Adipocyte (in vitro differentiated cells): Measurements from ENCODE around the gene CASQ2.

Experiments used
- DNase-seq: peaks from one replicate; pipeline ENCODE4 v3.0.0-alpha.2; 2015; ENCODE audit warnings: low read depth
- H3K27me3 ChIP-seq: replicated peaks from 2 replicates; pipeline ENCODE4 v1.7.0; 2013; ENCODE audit warnings: mild to moderate bottlenecking, low read length, moderate library complexity; ENCODE audit not compliant: control insufficient read depth, insufficient read depth
- H3K36me3 ChIP-seq: 2 replicates; pipeline ENCODE4 v1.7.0; 2013; ENCODE audit warnings: low read length, mild to moderate bottlenecking, moderate library complexity; ENCODE audit not compliant: control insufficient read depth, insufficient read depth, severe bottlenecking
- H3K4me1 ChIP-seq: 2 replicates; pipeline ENCODE4 v1.7.0; 2013; ENCODE audit warnings: mild to moderate bottlenecking, low read length, moderate library complexity; ENCODE audit not compliant: control insufficient read depth, insufficient read depth
- H3K4me3 ChIP-seq: 2 replicates; pipeline ENCODE4 v1.7.0; 2013; ENCODE audit warnings: mild to moderate bottlenecking, low read length, moderate library complexity
- H3K9ac ChIP-seq: 2 replicates; pipeline ENCODE4 v1.7.0; 2013; ENCODE audit warnings: mild to moderate bottlenecking, low read length, moderate library complexity
- H3K9me3 ChIP-seq: 2 replicates; pipeline ENCODE4 v1.7.0; 2013; ENCODE audit warnings: mild to moderate bottlenecking, low read length, moderate library complexity; ENCODE audit not compliant: control insufficient read depth

Gene CASQ2

GRCh38 chr1:115658646-115659045 lies 109.9 kb downstream of the CASQ2 start:
- H3K4me3 ChIP-seq, result no peak overlapping the region
- H3K27me3 ChIP-seq, result no peaks in the 10 kb centered on the region
- H3K9me3 ChIP-seq, result no peaks in the 10 kb centered on the region
- peaks cover 42% of the 10 kb centered on the region for H3K36me3 ChIP-seq
- H3K4me1 ChIP-seq, result peaks cover 12% of the 10 kb centered on the region
- H3K9ac ChIP-seq, result no peak overlapping the region
- DNase-seq, result no peak

DNA sequence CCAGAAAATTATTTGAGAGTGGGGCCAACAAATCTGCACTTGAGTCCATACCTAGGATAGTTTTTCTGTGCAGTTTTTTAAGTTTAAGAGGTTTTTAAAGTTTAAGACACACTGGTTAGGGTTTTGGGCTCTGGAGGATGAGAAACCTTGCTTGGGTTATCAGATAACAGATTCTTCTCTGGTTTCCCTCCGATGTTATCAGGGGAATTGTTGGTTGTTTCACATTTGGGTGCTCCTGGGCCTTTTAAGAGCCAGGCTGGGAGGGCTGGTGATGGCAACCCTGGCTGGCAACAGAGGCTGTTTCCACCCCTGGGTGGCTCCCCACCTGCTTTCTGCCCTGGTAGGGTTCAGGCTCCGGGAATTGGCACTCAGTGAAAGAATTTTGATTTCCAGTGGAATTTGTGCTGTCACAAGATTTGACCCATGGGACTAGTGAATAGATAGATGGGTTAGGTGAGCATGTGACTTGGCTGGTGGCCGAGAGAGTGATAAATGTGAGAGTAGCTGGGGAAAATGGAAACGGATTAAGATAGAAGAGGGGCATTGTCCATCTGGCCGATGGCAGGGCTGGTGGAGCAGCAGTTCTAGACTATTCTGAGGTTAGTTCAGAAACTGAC lies 111.9 kb downstream of the CASQ2 start:
- Histone ChIP-seq H3K27me3 (no peaks in the 10 kb centered on the region), H3K4me3 (no peak overlapping the region), H3K4me1 (peaks cover 12% of the 10 kb centered on the region), H3K9ac (no peak overlapping the region), H3K36me3 (peaks cover 41% of the 10 kb centered on the region), H3K9me3 (no peaks in the 10 kb centered on the region)
- DNase-seq, result no peak

- peaks cover 40% of the 10 kb centered on the region for H3K36me3 ChIP-seq
These were observed 112.6 kb downstream of the CASQ2 start for GRCh38 chr1:115655916-115656315.

GRCh38 chr1:115655306-115655663 lies 113.2 kb downstream of the CASQ2 start:
- H3K36me3 ChIP-seq, result peaks cover 33% of the 10 kb centered on the region

More at GRCh38 chr1:115655916-115656315, 112.6 kb downstream of the CASQ2 start:
- Histone ChIP-seq H3K9ac (no peak overlapping the region), H3K4me1 (peaks cover 12% of the 10 kb centered on the region), H3K4me3 (no peak overlapping the region), H3K9me3 (no peaks in the 10 kb centered on the region), H3K27me3 (no peaks in the 10 kb centered on the region)
- no peak for DNase-seq

GRCh38 chr1:115654663-115655305 lies 113.7 kb downstream of the CASQ2 start:
- no peak for DNase-seq
- H3K9me3 ChIP-seq, result no peaks in the 10 kb centered on the region
- H3K36me3 ChIP-seq, result peaks cover 28% of the 10 kb centered on the region

More at GRCh38 chr1:115655306-115655663, 113.2 kb downstream of the CASQ2 start:
- Histone ChIP-seq H3K27me3 (no peaks in the 10 kb centered on the region), H3K4me3 (no peak overlapping the region), H3K9ac (no peak overlapping the region), H3K9me3 (no peaks in the 10 kb centered on the region), H3K4me1 (peaks cover 12% of the 10 kb centered on the region)
- DNase-seq, result no peak

DNA sequence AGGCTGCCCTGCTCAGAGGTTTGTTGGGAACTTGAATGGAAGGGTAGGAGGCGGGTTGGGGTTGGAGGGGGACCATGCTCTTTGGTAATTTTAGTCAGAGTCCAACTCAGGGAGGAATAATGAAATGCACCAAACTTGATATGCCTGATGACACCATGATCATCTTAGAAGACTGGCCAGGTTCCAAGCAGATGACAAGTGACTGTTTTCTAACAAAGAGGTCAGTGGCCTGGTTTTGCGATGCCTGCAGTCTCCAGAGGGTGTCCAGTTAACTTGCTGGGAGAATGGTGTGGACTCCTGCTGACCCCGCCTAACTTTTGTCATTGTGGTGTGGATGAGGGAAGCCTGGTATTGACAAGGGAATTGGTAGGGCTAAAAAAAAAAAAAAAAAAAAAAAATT lies 114.4 kb downstream of the CASQ2 start:
- no peak for DNase-seq
- Histone ChIP-seq H3K27me3 (no peaks in the 10 kb centered on the region), H3K4me1 (peaks cover 18% of the 10 kb centered on the region)

More at GRCh38 chr1:115654663-115655305, 113.7 kb downstream of the CASQ2 start:
- Histone ChIP-seq H3K4me1 (peaks cover 16% of the 10 kb centered on the region), H3K27me3 (no peaks in the 10 kb centered on the region), H3K9ac (no peak overlapping the region), H3K4me3 (no peak overlapping the region)

GRCh38 chr1:115652236-115652788 lies 116.2 kb downstream of the CASQ2 start:
- Histone ChIP-seq H3K4me3 (no peak overlapping the region), H3K9me3 (no peaks in the 10 kb centered on the region), H3K9ac (no peak overlapping the region), H3K4me1 (peaks cover 24% of the 10 kb centered on the region), H3K36me3 (peaks cover 14% of the 10 kb centered on the region), H3K27me3 (no peaks in the 10 kb centered on the region)
- no peak for DNase-seq

More for the DNA sequence above, 114.4 kb downstream of the CASQ2 start:
- Histone ChIP-seq H3K9me3 (no peaks in the 10 kb centered on the region), H3K4me3 (no peak overlapping the region), H3K36me3 (peaks cover 25% of the 10 kb centered on the region), H3K9ac (no peak overlapping the region)

DNA sequence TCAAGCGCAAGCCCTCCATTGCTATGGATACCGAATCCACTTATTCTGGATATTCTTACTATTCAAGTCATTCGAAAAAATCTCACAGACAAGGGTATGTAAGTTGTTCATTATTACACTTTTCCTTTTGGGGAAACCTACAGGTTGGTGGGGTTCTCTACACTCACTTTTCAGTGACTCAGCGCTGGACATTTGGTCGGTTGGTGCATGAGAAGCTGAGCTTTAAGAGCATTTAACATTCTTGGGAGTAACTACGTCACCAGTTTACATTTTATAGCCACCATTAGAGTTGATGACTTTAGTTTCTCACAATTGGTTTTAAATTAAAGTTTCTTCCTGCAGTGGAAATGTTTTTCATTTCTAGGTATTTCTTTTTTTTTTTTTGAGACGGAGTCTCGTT lies 117.1 kb downstream of the CASQ2 start:
- Histone ChIP-seq H3K4me1 (peaks cover 24% of the 10 kb centered on the region), H3K9ac (no peak overlapping the region), H3K9me3 (no peaks in the 10 kb centered on the region), H3K36me3 (peaks cover 14% of the 10 kb centered on the region), H3K27me3 (no peaks in the 10 kb centered on the region), H3K4me3 (no peak overlapping the region)
- no peak for DNase-seq

DNA sequence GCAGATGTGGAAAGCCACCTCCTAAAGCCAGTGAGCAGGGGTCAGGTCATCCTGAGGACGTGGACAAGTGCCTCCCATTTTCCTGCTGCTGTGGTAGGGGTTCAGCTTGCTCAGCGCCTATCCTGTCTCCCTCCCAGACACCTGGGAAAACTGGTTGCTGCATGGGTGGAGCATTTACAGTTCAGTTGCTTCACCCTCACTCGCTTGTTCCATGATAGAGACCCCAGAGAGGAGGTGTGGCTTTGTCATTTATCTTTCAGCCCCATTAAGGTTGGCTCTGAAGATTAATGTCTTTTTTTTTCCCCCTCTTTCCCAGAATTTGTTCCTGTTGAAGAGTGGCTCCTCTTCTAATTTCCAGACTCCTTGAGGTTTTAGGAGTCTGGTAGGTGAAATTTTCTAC lies 117.6 kb downstream of the CASQ2 start:
- no peak for DNase-seq
- H3K9me3 ChIP-seq, result no peaks in the 10 kb centered on the region

More for the DNA sequence above, 117.6 kb downstream of the CASQ2 start:
- H3K36me3 ChIP-seq, result peaks cover 14% of the 10 kb centered on the region
- H3K27me3 ChIP-seq, result no peaks in the 10 kb centered on the region
- no peak overlapping the region for H3K4me3 ChIP-seq
- H3K9ac ChIP-seq, result no peak overlapping the region
- peaks cover 24% of the 10 kb centered on the region for H3K4me1 ChIP-seq
